ENCODE data around the gene RAE1.

The RAE1 gene

GRCh38 chr20:57389695-57390603, 38.9 kb downstream of the RAE1 start:
- DNase-seq, result no peak

- no peak for DNase-seq
These were observed 39.8 kb downstream of the RAE1 start, which contains the start of gene RBM38 for GRCh38 chr20:57390604-57391438. Gene RBM38, plus strand, starts transcription at chr20:57391396. Its CDS starts 186 bp downstream, at chr20:57391582.

DNA sequence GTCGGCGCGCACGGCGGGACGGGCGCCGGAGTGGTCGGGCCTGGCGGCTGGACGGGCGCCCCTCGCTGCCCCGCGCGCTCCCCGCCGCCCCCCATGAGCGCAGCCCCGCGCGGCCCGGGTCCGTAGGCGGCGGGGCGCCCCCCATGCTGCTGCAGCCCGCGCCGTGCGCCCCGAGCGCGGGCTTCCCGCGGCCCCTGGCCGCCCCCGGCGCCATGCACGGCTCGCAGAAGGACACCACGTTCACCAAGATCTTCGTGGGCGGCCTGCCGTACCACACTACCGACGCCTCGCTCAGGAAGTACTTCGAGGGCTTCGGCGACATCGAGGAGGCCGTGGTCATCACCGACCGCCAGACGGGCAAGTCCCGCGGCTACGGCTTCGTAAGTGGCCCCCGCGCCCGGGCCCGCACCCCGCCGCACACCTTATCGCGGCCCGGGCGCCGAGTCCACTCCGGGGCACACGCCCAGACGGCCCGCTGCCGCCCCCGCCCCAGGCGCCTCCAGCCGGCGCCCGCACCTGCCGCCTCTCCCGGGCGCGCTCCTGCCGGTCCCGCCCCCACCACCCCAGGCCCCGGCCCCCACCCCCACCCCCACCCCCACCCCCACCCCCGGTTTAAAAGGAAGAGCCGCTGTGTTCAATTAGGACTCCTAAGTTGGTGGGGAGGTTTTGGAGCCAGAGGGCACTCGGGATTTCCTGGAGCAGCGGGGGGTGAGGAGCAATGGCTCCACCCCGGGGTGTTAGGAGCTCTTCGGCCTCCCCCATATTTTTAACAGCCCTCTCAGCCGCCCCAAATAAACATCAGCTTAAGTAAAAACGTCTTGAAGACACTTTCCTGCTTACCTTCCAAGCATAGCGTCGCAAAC, 40.6 kb downstream of the RAE1 start:
- no peak for DNase-seq

- no peak for DNase-seq
These were observed 41.6 kb downstream of the RAE1 start for GRCh38 chr20:57392512-57393271.

- peak; percentile 89 for DNase-seq
These were observed 42.5 kb downstream of the RAE1 start for GRCh38 chr20:57393321-57394120.

DNA sequence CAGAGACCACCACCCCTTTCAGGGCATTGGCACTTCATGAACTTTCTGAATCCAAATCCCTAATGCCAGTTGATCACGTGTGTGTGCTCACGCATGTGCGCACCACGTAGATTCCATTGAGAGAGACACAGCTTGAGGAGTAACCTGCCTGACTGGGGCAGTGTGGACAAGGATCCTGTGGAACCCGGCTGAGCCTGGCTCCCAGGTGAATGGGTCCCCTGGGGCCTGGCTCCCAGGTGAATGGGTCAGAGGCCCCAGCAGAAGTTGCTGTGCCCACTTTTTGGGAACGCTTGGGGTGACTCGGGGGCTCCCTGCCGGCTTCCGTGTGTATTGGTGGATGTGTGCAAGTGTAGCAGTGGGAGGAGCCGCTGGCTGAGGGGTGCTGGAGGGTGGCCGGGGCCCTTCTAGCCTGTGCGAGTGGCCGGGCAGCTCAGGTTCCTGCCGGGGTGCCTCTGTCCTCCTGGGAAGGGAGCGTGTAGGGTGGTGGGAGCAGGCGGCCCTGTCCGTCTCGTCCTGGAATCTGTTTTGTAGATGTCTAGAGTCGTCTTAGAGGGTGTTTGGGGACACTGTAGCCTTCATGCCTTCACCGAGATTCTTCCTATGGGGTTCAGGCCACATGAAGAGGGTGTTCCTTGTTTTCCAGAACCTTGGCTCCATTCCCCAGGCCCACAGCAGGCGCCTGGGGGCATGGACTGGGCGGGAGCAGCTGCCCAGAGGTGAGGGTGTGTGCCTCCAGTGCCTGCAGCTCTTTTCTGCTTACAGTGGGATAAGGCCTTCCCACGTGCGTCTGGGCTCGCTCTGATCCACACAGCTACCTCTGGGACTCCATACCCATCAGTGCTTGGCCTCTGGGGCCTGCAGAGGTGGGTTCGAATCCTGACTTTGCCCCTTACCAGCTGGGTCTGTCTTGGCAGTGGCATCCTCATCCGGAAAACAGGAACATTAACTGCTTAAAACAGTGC, 43.3 kb downstream of the RAE1 start:
- DNase-seq, result no peak

- DNase-seq, result no peak
These were observed 44.3 kb downstream of the RAE1 start for GRCh38 chr20:57395111-57395966.

- DNase-seq, result no peak
These were observed 45.3 kb downstream of the RAE1 start for GRCh38 chr20:57396212-57396983.

DNA sequence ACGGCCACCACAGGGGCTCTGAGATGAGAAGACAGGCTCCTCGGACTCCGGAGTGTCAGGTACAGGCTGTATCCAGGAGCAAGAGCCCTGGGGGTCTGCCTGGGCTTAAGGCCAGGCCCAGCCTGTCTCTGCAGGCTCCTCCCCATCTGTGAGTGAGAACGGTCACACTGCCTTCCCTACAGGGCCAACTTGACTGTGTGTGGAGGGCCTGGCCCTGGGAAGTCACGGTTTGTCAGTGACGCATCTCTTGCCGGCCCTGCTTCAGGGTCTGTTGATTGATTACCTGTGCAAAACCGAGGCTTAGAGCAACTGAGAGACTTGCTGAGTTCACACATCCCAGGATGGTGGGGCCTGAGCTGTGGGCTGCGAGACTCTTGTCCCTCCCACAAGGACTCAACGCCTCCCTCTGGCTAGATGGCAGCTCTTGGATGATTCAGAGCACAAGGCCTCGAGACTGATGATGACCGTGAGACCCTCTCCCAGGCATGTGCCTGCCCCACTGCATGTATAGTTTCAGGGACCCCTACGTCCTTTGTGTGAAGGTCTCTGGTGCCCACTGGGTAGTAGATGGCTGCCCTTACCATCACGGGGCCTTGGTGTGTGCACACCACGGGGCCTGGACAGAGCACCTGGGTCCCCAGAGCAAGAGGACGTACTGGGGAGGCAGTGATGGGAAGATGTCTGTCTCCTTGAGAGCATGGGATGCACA, 46.1 kb downstream of the RAE1 start:
- no peak for DNase-seq

DNA sequence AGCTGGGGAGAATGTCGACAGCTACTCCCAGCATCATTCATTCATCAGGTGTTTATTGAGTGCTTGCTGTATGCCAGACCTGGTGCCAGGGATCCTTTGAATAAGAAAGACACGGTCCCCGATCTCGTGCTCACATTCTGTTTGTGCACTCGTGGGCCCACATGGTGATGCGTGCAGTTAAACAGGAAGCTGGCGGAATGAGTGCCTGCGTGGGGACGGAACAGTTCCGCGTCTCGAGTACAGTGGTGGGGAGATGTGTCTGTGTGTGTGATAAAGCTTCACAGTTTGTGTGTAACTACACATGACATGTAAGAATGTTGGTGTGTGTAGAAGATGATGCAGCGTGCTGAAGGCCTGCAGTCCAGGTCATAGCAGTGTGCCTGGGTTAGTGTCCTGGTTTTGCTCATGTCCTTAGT, 46.6 kb downstream of the RAE1 start:
- no peak for DNase-seq

- DNase-seq, result peak; percentile 99
These were observed 47.3 kb downstream of the RAE1 start for GRCh38 chr20:57398231-57398821.

DNA sequence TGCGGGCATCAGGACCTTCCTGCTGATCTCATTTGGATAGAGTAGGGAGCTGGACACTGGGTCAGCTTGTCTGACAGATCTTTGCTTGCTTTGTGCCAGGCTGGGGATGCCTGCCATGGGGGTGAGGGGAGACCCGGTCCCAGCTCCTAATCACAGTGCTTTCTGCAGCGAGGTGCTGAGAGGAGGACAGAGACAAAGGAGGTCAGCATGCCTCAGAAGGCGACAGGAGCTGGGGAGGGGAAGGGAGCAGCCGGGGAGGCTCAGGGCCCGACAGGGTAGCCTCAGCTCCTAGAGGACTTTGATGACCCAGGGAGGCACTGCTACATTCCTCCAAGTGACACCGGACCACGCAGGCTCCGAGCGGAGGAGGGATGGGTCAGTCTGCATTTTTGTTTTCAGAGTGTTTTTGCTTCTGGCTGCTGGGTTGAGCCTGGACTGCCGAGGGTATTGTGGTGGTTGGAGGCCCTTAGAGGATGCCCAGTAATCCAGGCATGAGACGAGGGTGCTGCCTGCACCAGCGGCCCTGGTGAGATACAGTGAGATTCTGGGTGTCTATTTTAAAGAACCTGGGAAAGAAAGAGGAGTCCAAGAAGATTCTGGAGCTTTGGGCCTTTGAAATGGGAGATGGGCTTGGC, 48.0 kb downstream of the RAE1 start:
- no peak for DNase-seq

DNA sequence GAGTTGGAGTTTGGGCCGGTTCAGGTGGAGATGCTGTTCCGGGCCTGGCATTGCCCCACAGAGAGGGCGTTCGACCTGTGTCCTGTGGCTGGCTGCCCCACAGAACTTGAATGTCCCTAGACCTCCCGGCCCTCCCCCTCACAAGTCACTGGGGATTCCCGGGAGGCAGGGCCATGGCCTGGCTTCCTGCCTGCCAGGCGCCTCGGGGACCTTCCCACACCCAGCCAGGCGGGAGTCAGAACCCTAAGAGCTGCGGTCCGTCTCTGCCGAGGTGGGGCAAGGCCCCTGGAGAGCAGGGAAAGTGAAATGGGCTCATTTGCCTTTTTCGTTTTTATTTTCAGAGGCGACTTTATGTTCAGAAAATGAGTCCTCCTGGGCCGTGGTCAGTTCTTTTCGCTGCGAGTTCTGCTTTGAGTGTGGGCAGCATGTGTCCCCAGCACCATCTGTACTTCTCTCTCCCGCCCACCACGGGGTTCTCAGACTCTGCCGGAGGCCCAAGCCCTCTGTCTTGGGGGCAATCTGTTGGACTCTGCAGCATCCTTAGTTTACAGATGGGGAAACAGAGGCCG, 48.6 kb downstream of the RAE1 start:
- DNase-seq, result no peak

GRCh38 chr20:57400231-57400701, 49.2 kb downstream of the RAE1 start:
- no peak for DNase-seq

GRCh38 chr20:57400821-57401564, 49.9 kb downstream of the RAE1 start:
- DNase-seq, result no peak
